Coronary artery (tissue), 2 donors: Measurements from ENCODE around the gene ULK4.
"Not testable (repeated sequence)": the region's sequence is repeated elsewhere in the genome, so short reads cannot be mapped to it uniquely, and the experiment has no call there.

Source experiments
- DNase-seq: peaks from one replicate; pipeline ENCODE4 v3.0.0-alpha.2; 2017; ENCODE audit warnings: low spot score
- H3K27ac ChIP-seq, 2 donors: fragments of 200-600 bp; sonication (generic); one replicate each; pipeline ENCODE4 v1.5.1; 2016 to 2019
- H3K4me3 ChIP-seq: fragments of 200-600 bp; sonication (generic); 2 replicates; pipeline ENCODE4 v1.5.1; 2016; ENCODE audit warnings: mild to moderate bottlenecking, moderate library complexity
- CTCF ChIP-seq: fragments of 200-600 bp; sonication (generic); IDR thresholded peaks from one replicate; pipeline ENCODE4 v1.5.1; 2019; ENCODE audit warnings: antibody characterized with exemption

The ULK4 gene

GRCh38 chr3:41808618-41809017 lies 153.3 kb downstream of the ULK4 start:
- H3K27ac ChIP-seq, result no peak overlapping the region
- TF ChIP-seq CTCF, result no peak

GRCh38 chr3:41808152-41808551 lies 153.8 kb downstream of the ULK4 start:
- no peak for DNase-seq
- H3K27ac ChIP-seq, result no peak overlapping the region
- TF ChIP-seq CTCF, result no peak
- no peak overlapping the region for H3K4me3 ChIP-seq

More at GRCh38 chr3:41808618-41809017, 153.3 kb downstream of the ULK4 start:
- DNase-seq, result no peak
- no peak overlapping the region for H3K4me3 ChIP-seq

GRCh38 chr3:41794748-41795589 lies 166.9 kb downstream of the ULK4 start:
- TF ChIP-seq CTCF, result no peak
- no peak overlapping the region for H3K4me3 ChIP-seq
- H3K27ac ChIP-seq, result no peak overlapping the region
- DNase-seq, result no peak

GRCh38 chr3:41792806-41793205 lies 169.1 kb downstream of the ULK4 start:
- no peak for DNase-seq

GRCh38 chr3:41769106-41769505 lies 192.8 kb downstream of the ULK4 start:
- Histone ChIP-seq H3K27ac (no peak overlapping the region), H3K4me3 (no peak overlapping the region)
- no peak for TF ChIP-seq CTCF
- DNase-seq, result no peak

More at GRCh38 chr3:41792806-41793205, 169.1 kb downstream of the ULK4 start:
- H3K4me3 ChIP-seq, result no peak overlapping the region
- H3K27ac ChIP-seq, result no peak overlapping the region
- TF ChIP-seq CTCF, result no peak

GRCh38 chr3:41768363-41768762 lies 193.5 kb downstream of the ULK4 start:
- no peak for TF ChIP-seq CTCF
- no peak overlapping the region for H3K27ac ChIP-seq
- H3K4me3 ChIP-seq, result no peak overlapping the region
- DNase-seq, result no peak

- H3K27ac ChIP-seq, H3K4me3 ChIP-seq, DNase-seq: not testable (repeated sequence)
Observed at GRCh38 chr3:41762867-41763266, 199.0 kb downstream of the ULK4 start.
